GM18867 (cell line): ENCODE measurements around the gene MCTP2.
A peak's percentile ranks its signal among the peaks of the same experiment; 100 is the strongest.

Experiments used
- ATAC-seq: cut with Tn5 transposase; IDR thresholded peaks from one replicate; pipeline ENCODE4 v1.9.1; 2021; ENCODE audit warnings: mild to moderate bottlenecking, moderate library complexity; ENCODE audit not compliant: unreplicated experiment

The MCTP2 gene

GRCh38 chr15:94259863-94260262 lies 28.5 kb downstream of the MCTP2 start:
- ATAC-seq: no peak

GRCh38 chr15:94262201-94262600 lies 30.8 kb downstream of the MCTP2 start:
- no peak for ATAC-seq

GRCh38 chr15:94263341-94264273 lies 32.2 kb downstream of the MCTP2 start:
- ATAC-seq: peak; percentile 75

GRCh38 chr15:94265009-94265408 lies 33.6 kb downstream of the MCTP2 start:
- ATAC-seq: no peak

- no peak for ATAC-seq
Observed at GRCh38 chr15:94265982-94266381, 34.6 kb downstream of the MCTP2 start.

GRCh38 chr15:94266789-94267188 lies 35.4 kb downstream of the MCTP2 start:
- ATAC-seq: no peak

GRCh38 chr15:94269954-94270353 lies 38.6 kb downstream of the MCTP2 start:
- ATAC-seq: no peak

- ATAC-seq: no peak
Observed at GRCh38 chr15:94270570-94270969, 39.2 kb downstream of the MCTP2 start.

GRCh38 chr15:94272251-94272898 lies 41.0 kb downstream of the MCTP2 start:
- peak; percentile 89 for ATAC-seq

- ATAC-seq: no peak
Observed at GRCh38 chr15:94273826-94274225, 42.5 kb downstream of the MCTP2 start.

- no peak for ATAC-seq
Observed at GRCh38 chr15:94274745-94275144, 43.4 kb downstream of the MCTP2 start.

- ATAC-seq: no peak
Observed at GRCh38 chr15:94277485-94277884, 46.1 kb downstream of the MCTP2 start.

- no peak for ATAC-seq
Observed at GRCh38 chr15:94279736-94280135, 48.4 kb downstream of the MCTP2 start.

- no peak for ATAC-seq
Observed at GRCh38 chr15:94280301-94280700, 48.9 kb downstream of the MCTP2 start.

- no peak for ATAC-seq
Observed at GRCh38 chr15:94282269-94283250, 51.2 kb downstream of the MCTP2 start.

- ATAC-seq: no peak
Observed at GRCh38 chr15:94286583-94286982, 55.2 kb downstream of the MCTP2 start.

GRCh38 chr15:94287794-94288246 lies 56.5 kb downstream of the MCTP2 start:
- ATAC-seq: peak; percentile 99

- no peak for ATAC-seq
Observed at GRCh38 chr15:94290730-94291129, 59.4 kb downstream of the MCTP2 start.

GRCh38 chr15:94293411-94294402 lies 62.3 kb downstream of the MCTP2 start:
- no peak for ATAC-seq

GRCh38 chr15:94294556-94294955 lies 63.2 kb downstream of the MCTP2 start:
- ATAC-seq: no peak
